GM15510 (cell line): ENCODE results near the gene ACTL8.

Source experiments
- POLR2A ChIP-seq: IDR thresholded peaks from 3 replicates; pipeline ENCODE4 v1.6.1; 2011; ENCODE audit warnings: borderline replicate concordance; ENCODE audit not compliant: insufficient read length; ENCODE audit errors: extremely low read depth

ACTL8 gene

GRCh38 chr1:17837233-17838030, 82.3 kb downstream of the ACTL8 start:
- no peak for TF ChIP-seq POLR2A

- TF ChIP-seq POLR2A: no peak
These were observed 84.6 kb downstream of the ACTL8 start for GRCh38 chr1:17839641-17840196.

DNA sequence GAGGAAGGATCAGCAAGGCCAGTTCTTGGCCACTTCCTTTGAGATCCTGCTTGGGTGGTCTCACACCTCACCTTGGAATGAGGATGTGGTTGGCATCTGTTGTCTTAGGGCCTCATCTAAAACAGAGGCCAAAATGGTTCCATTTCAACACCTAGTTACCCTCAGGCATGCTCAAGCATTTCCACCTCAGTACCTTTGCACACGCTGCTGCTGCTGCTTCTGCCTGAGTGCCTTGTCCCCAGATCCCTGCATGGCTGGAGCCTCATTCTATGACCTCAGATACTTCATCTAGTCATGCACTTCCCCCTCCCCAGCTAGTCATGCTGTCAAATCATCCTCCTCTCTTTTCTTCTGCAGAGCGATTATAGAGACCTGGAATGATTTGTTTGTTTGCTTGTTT, 86.8 kb downstream of the ACTL8 start:
- TF ChIP-seq POLR2A: no peak

DNA sequence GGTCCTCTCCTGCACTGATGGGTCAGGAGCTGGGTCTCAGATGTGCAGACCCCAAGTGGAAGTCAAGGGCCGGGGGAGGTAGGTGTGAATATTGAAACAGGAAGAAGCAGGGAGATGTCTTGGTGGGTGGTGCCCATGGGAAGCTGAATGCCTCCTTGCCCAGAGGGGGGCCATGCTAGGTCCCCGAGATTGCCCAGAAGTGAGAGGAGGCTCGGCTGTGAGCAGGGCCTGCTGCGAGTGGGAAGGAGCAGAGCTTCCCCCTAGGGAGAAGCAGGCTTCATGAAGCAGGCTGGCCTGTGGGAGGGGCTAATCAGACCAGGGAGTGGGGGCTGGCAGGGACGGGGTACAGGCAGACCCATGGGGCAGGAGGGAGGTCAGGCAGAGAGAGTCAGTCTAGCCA, 87.6 kb downstream of the ACTL8 start:
- TF ChIP-seq POLR2A: no peak

- TF ChIP-seq POLR2A: no peak
These were observed 89.2 kb downstream of the ACTL8 start for GRCh38 chr1:17844185-17844826.

DNA sequence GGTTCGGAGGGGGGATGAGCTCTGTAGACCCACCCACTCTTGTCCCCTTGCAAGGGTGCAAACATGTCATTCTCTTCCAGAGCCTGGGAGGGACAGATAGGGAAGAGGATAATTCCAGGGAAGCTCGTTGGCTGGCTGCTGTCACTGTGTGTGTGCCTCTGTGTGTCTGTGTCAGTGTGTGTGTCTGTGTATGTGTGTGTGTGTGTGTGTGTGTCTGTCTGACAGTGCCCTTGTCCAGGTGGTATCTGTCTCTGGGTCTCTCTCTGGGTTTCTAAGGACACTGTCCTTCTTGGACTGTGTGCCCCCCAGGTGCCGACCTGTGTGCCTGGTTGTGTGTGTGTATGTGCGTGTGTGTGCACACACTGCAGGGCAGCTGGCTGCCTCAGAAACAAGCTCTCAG, 90.5 kb downstream of the ACTL8 start:
- TF ChIP-seq POLR2A: no peak

- no peak for TF ChIP-seq POLR2A
These were observed 91.2 kb downstream of the ACTL8 start for GRCh38 chr1:17846341-17846740.

DNA sequence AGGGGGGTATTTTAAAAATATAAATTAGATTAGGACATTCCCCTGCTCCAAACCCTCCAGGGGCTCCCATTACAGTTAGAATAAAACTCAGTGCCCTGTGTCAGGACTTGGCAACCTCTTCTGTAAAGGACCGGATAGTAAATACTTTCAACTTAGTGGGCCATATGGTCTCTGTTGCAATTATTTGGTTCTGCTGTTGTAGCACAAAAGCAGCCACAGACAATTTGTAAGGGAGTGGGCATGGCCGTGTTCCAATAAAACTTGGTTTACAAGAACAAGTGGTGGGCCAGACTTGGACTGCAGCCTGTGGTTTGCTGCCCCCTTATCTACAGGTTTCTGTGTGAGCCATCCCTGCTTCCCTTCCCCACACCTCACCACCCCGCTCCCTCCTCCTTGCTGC, 92.0 kb downstream of the ACTL8 start:
- no peak for TF ChIP-seq POLR2A

GRCh38 chr1:17849216-17849615, 94.1 kb downstream of the ACTL8 start:
- TF ChIP-seq POLR2A: no peak

DNA sequence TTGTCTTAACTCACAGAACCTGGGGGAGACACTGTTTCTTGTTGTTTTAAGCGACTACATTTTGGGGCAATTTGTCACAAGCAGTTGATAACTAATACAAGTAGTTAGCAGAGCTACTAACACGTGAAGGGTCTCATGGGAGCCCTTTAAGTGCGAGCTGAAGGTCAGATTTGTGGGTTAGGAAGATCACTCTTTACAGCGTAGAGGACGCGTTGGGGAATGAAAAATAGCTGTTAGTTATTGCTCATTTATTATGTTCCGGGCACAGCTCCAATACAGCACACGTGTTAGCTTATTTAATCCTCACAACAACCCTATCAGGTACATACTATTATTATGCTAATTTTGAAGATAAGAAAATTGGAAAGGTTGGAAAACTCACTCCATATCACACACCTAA, 95.9 kb downstream of the ACTL8 start:
- no peak for TF ChIP-seq POLR2A

- no peak for TF ChIP-seq POLR2A
These were observed 97.2 kb downstream of the ACTL8 start for GRCh38 chr1:17852383-17852782.

DNA sequence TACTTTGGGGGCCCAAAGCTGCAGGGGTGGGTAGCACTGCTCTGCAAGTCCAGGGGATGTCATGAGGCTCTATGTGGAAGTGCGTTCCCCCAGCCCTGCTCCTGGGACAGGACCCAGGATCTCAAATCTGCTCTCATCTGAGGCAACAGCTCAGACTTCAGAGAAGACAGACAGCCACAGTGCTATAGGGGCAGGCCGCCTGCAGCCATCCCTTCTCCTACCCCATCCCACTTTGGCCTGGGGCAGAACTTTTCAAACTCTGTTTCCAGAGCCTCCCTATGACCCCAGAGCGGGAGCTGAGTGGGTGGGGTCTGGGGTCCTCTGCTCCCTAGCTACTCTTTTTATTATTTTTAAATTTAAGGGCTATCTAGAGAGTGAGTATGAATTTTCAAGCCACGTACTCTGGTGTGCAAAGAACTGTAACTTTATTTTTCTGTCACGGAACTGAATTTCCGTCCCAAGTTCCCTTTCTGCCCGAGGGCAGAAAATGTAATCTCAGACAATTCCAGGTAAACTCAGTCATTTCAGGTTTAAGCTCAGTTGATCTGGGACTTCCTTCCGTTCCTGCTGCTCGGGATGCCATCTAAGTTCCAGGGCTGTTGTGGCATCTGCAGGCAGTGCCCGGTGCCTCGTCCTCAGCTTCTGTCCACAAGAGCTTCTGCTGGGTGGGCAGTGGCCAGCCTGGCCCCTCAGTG, 98.3 kb downstream of the ACTL8 start:
- TF ChIP-seq POLR2A: no peak

GRCh38 chr1:17856496-17857108, 101.5 kb downstream of the ACTL8 start:
- no peak for TF ChIP-seq POLR2A

DNA sequence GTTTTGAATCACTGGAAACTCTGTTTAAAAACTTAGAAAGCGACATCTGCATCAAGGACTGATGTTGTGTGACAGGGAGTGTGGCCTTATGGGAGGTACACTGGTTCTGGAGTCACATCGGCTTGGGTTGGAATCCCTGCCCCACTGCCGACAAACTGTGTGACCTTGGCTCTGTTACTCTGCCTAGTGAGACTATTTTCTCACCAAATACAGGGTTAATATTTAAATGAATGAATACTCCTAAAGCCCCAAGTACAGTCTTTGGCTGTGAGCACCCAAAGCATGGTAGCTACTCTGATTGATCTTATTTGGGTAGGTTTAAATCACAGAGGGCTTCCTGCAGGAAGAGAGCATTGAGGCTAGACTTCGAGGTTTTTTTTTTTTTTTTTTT, 102.0 kb downstream of the ACTL8 start:
- TF ChIP-seq POLR2A: no peak

DNA sequence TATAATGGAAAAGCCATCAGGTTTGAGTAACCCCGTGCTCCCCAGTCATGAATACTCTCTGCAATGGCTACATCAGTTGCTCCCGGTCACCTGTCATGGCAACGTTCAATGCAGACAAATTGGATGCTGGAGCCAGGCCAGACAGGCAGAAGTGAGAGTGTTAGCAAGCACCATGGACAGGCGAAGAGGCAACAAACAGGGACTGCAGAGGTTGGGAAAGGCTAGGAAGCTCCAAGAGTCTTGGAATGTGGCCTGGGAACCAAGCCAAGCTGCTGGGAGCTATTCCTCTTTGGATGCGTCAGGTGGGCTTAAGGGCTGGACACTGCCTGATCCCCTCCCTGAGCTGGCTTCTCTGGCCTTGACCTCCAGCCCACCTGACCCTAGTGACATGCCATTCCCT, 102.9 kb downstream of the ACTL8 start:
- no peak for TF ChIP-seq POLR2A

DNA sequence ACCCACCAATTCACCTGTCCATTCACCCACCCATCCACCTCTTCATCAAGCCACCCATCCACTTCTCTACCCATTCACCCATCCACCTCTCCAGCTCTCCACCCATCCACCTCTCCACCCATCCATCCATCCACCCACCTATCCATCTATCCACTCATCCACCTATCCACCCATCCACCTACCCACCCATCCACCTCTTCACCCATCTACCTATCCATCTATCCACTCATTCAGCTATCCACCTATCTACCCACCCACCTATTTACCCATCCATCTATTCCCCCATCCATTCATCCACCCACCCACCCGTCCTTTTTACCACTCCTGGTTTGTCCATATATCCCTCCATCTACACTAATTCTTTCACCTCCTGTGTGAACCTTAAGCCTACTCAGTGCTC, 105.7 kb downstream of the ACTL8 start:
- TF ChIP-seq POLR2A: no peak

DNA sequence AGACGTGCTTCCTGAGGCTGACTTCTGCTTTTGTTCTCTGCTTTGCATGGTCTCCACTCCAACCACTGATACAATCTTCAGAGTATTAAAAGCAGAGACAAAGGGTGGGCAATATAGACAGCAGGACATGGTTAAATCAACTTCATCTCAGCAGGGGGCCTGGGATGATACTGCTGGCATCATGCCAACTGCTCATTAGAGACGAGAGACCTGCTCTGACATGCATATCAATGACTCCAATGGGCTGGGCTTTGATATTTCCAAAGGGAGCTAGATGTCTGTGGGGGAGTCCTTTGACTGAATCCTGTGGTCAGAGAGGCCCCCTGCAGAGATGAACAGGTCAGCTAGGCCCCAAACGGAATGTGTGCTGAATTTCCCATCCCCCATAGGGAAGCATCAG, 106.6 kb downstream of the ACTL8 start:
- no peak for TF ChIP-seq POLR2A
